ENCODE measurements around the gene FAM8A1. TPM values are rescaled to one million over a fixed set of nuclear protein-coding genes. Genes with fewer than 3 reads are reported as not detected.

FAM8A1 gene
- total and polyA plus RNA-seq, 2 of the 13 experiments (the other 11 are each of a cell fraction or from before 2014, with no cell fraction given) = 30.5 to 34.3 TPM

DNA sequence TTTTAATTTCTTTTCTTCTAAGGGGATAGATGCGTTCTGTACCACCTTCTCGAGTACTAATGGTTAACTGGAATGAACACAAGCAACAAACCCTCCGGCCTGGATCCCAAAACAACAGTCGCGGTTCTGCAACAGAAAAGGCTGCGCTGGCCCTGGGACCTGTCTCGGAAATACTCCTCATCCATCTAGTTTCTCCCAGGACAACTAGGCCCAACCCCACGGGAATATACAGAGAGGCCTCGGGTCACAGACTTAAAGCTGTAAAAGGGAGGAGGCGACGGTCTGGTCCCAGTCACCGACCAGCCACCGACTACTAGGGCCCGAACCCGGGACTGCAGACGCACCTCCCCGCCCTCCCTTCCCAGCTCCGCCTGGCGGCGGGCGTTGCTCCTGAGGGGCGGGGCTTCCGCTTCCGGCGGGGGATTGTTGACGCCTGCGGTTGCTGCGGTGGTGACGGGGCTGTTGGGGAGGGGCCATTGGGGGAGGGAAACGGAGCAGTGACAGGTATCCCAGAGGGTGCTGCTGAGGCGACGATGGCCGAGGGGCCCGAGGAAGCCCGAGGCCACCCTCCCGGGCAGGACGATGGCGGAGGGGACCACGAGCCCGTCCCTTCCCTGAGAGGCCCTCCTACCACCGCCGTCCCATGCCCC lies at the start of gene FAM8A1 (continued):
- TF ChIP-seq ZNF431 (CRISPR knock-in tag; IDR thresholded peaks at IDR 0.05; ENCODE audit: borderline replicate concordance, low read depth) (no peak), SP1 (IDR thresholded peaks at IDR 0.05) (no peak), SP1 (CRISPR knock-in tag; IDR thresholded peaks at IDR 0.05) (peak; percentile 84), ISL2 (CRISPR knock-in tag; IDR thresholded peaks at IDR 0.05) (0 out of 2 replicates have a peak, but pooled peaks have one; percentile 3), POLR2AphosphoS2 (IDR thresholded peaks at IDR 0.05; ENCODE audit: low read depth, low read length) (no peak), ZNF674 (CRISPR knock-in tag; IDR thresholded peaks at IDR 0.05; ENCODE audit: low read depth) (no peak), ZNF224 (CRISPR knock-in tag; IDR thresholded peaks at IDR 0.05) (no peak; the same call in 1 of the 2 replicates), ZNF484 (CRISPR knock-in tag; IDR thresholded peaks at IDR 0.05; ENCODE audit: borderline replicate concordance, low read depth) (no peak), ZNF768 (CRISPR knock-in tag; IDR thresholded peaks at IDR 0.05) (peak; percentile 46; the same call in 1 of the 2 replicates), KMT2A (CRISPR knock-in tag; IDR thresholded peaks at IDR 0.05) (no peak; the same call in 1 of the 2 replicates), ZNF343 (CRISPR knock-in tag; IDR thresholded peaks at IDR 0.05) (peak; percentile 33; the same call in 1 of the 2 replicates), HES4 (CRISPR knock-in tag; IDR thresholded peaks at IDR 0.05; ENCODE audit: borderline replicate concordance) (peak; percentile 95), ISX (CRISPR knock-in tag; conservative IDR thresholded peaks at IDR 0.05) (no peak)
- TF ChIP-seq, protein P1, sequence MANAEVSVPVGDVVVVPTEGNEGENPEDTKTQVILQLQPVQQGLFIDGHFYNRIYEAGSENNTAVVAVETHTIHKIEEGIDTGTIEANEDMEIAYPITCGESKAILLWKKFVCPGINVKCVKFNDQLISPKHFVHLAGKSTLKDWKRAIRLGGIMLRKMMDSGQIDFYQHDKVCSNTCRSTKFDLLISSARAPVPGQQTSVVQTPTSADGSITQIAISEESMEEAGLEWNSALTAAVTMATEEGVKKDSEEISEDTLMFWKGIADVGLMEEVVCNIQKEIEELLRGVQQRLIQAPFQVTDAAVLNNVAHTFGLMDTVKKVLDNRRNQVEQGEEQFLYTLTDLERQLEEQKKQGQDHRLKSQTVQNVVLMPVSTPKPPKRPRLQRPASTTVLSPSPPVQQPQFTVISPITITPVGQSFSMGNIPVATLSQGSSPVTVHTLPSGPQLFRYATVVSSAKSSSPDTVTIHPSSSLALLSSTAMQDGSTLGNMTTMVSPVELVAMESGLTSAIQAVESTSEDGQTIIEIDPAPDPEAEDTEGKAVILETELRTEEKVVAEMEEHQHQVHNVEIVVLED (CRISPR knock-in tag; IDR thresholded peaks at IDR 0.05; ENCODE audit: borderline replicate concordance) = peak; percentile 78
- TF ChIP-seq, protein P2, sequence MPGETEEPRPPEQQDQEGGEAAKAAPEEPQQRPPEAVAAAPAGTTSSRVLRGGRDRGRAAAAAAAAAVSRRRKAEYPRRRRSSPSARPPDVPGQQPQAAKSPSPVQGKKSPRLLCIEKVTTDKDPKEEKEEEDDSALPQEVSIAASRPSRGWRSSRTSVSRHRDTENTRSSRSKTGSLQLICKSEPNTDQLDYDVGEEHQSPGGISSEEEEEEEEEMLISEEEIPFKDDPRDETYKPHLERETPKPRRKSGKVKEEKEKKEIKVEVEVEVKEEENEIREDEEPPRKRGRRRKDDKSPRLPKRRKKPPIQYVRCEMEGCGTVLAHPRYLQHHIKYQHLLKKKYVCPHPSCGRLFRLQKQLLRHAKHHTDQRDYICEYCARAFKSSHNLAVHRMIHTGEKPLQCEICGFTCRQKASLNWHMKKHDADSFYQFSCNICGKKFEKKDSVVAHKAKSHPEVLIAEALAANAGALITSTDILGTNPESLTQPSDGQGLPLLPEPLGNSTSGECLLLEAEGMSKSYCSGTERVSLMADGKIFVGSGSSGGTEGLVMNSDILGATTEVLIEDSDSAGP (CRISPR knock-in tag; IDR thresholded peaks at IDR 0.05; ENCODE audit: borderline replicate concordance) = peak; percentile 38; the same call in 1 of the 2 replicates
- TF ChIP-seq, protein P3, sequence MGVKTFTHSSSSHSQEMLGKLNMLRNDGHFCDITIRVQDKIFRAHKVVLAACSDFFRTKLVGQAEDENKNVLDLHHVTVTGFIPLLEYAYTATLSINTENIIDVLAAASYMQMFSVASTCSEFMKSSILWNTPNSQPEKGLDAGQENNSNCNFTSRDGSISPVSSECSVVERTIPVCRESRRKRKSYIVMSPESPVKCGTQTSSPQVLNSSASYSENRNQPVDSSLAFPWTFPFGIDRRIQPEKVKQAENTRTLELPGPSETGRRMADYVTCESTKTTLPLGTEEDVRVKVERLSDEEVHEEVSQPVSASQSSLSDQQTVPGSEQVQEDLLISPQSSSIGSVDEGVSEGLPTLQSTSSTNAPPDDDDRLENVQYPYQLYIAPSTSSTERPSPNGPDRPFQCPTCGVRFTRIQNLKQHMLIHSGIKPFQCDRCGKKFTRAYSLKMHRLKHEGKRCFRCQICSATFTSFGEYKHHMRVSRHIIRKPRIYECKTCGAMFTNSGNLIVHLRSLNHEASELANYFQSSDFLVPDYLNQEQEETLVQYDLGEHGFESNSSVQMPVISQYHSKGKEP (CRISPR knock-in tag; IDR thresholded peaks at IDR 0.05) = no peak; the same call in 1 of the 2 replicates
- TF ChIP-seq, protein P4, sequence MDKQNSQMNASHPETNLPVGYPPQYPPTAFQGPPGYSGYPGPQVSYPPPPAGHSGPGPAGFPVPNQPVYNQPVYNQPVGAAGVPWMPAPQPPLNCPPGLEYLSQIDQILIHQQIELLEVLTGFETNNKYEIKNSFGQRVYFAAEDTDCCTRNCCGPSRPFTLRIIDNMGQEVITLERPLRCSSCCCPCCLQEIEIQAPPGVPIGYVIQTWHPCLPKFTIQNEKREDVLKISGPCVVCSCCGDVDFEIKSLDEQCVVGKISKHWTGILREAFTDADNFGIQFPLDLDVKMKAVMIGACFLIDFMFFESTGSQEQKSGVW (CRISPR knock-in tag; IDR thresholded peaks at IDR 0.05; ENCODE audit: borderline replicate concordance) = no peak
- TF ChIP-seq, protein P5, sequence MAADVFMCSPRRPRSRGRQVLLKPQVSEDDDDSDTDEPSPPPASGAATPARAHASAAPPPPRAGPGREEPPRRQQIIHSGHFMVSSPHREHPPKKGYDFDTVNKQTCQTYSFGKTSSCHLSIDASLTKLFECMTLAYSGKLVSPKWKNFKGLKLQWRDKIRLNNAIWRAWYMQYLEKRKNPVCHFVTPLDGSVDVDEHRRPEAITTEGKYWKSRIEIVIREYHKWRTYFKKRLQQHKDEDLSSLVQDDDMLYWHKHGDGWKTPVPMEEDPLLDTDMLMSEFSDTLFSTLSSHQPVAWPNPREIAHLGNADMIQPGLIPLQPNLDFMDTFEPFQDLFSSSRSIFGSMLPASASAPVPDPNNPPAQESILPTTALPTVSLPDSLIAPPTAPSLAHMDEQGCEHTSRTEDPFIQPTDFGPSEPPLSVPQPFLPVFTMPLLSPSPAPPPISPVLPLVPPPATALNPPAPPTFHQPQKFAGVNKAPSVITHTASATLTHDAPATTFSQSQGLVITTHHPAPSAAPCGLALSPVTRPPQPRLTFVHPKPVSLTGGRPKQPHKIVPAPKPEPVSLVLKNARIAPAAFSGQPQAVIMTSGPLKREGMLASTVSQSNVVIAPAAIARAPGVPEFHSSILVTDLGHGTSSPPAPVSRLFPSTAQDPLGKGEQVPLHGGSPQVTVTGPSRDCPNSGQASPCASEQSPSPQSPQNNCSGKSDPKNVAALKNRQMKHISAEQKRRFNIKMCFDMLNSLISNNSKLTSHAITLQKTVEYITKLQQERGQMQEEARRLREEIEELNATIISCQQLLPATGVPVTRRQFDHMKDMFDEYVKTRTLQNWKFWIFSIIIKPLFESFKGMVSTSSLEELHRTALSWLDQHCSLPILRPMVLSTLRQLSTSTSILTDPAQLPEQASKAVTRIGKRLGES (CRISPR knock-in tag; IDR thresholded peaks at IDR 0.05; ENCODE audit: borderline replicate concordance) = no peak; the same call in 1 of the 2 replicates
- TF ChIP-seq, protein P6, sequence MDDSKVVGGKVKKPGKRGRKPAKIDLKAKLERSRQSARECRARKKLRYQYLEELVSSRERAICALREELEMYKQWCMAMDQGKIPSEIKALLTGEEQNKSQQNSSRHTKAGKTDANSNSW (CRISPR knock-in tag; IDR thresholded peaks at IDR 0.05; ENCODE audit: borderline replicate concordance) = peak; percentile 53; the same call in 1 of the 2 replicates
